Measurements from ENCODE around the gene TAP1. TPM values are rescaled to one million over a fixed set of nuclear protein-coding genes. Genes with fewer than 3 reads are reported as not detected.
"Not testable (repeated sequence)": the region's sequence is repeated elsewhere in the genome, so short reads cannot be mapped to it uniquely, and the experiment has no call there.

The TAP1 gene
- total RNA-seq, 1 donor from 2014 or later = 60.4 TPM

GRCh38 chr6:32882879-32883250 lies 29.4 kb upstream of the TAP1 start:
- DNase-seq (no peak), ATAC-seq (no peak)
- no peak for TF ChIP-seq CTCF (IDR thresholded peaks at IDR 0.05)
- Histone ChIP-seq H3K27ac (no peak overlapping the region), H3K4me3 (no peak overlapping the region), H3K36me3 (no peaks in the 10 kb centered on the region), H3K9me3 (no peaks in the 10 kb centered on the region), H3K4me1 (peaks cover 6% of the 10 kb centered on the region), H3K27me3 (no peaks in the 10 kb centered on the region)
- intact Hi-C loops (cut with DNase I) = no loop called here

DNA sequence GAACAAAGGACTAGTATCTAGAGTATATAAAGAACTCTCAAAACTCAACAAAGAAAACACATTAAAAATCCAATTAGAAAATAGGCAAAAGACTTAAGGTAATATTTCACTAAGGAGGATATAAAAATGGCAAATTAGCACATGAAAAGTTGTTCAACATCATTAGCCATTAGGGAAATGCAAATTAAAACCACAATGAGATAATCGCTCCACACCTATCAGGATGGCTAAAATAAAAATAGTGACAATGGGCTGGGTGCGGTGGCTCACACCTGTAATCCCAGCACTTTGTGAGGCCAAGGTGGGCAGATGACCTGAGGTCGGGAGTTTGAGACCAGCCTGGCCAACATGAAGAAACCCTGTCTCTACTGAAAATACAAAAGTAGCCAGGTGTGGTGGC lies 27.5 kb upstream of the TAP1 start:
- H3K9me3 ChIP-seq; ATAC-seq; DNase-seq; H3K4me3 ChIP-seq; H3K27me3 ChIP-seq; H3K4me1 ChIP-seq; H3K36me3 ChIP-seq; H3K27ac ChIP-seq; intact Hi-C loops (cut with DNase I): not testable (repeated sequence)

DNA sequence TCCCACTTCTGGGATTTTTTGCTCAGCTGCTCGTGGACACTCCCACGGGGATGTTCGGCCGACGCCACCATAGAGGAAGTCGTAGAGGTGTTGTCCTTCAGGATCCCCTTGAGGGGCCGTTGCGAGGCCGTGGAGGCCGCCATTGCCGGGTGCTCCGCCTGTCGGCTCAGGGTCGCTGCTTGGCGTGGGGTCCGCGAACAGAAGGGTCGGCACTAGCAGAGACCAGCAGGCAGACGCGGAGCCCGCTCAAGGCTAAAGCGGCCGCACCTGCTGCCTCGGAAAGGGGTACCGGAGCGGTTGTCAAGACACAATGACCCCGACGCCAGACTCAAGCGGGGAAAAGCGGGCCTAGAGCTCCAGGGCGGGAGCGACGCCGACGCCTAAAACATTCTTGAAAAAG lies 26.2 kb upstream of the TAP1 start:
- H3K4me3 ChIP-seq = no peak overlapping the region
- peaks cover 6% of the 10 kb centered on the region for H3K4me1 ChIP-seq
- DNase-seq (no peak), ATAC-seq (no peak)
- no peaks in the 10 kb centered on the region for H3K9me3 ChIP-seq
- no peak overlapping the region for H3K27ac ChIP-seq
- H3K36me3 ChIP-seq = no peaks in the 10 kb centered on the region
- no peaks in the 10 kb centered on the region for H3K27me3 ChIP-seq
- TF ChIP-seq CTCF (IDR thresholded peaks at IDR 0.05) = no peak
- intact Hi-C loops (cut with DNase I) = no loop called here

GRCh38 chr6:32876603-32877002 lies 23.1 kb upstream of the TAP1 start:
- Histone ChIP-seq H3K9me3 (no peaks in the 10 kb centered on the region), H3K27me3 (no peaks in the 10 kb centered on the region), H3K4me1 (no peaks in the 10 kb centered on the region), H3K27ac (no peak overlapping the region), H3K36me3 (no peaks in the 10 kb centered on the region), H3K4me3 (no peak overlapping the region)
- DNase-seq = no peak
- no peak for ATAC-seq
- intact Hi-C loops (cut with DNase I) = no loop called here
- no peak for TF ChIP-seq CTCF (IDR thresholded peaks at IDR 0.05)

- H3K9me3 ChIP-seq; H3K4me3 ChIP-seq; intact Hi-C loops (cut with DNase I): not testable (repeated sequence)
Observed at GRCh38 chr6:32873947-32874346, 20.4 kb upstream of the TAP1 start.

GRCh38 chr6:32868257-32868788 lies 14.8 kb upstream of the TAP1 start:
- H3K36me3 ChIP-seq = no peaks in the 10 kb centered on the region
- no peaks in the 10 kb centered on the region for H3K9me3 ChIP-seq
- intact Hi-C loops (cut with DNase I) = loop anchor here (5.0 kb wide), 1 partner anchor 41 kb away; no protein-coding TSS in a partner anchor
- TF ChIP-seq CTCF (IDR thresholded peaks at IDR 0.05) = peak; percentile 92
- DNase-seq (peak; percentile 78), ATAC-seq (peak; percentile 90)
- H3K4me3 ChIP-seq = no peak overlapping the region
- H3K27me3 ChIP-seq = no peaks in the 10 kb centered on the region
- H3K27ac ChIP-seq = no peak overlapping the region
- H3K4me1 ChIP-seq = no peaks in the 10 kb centered on the region

More at GRCh38 chr6:32873947-32874346, 20.4 kb upstream of the TAP1 start:
- not testable (repeated sequence) for H3K4me1 ChIP-seq, H3K27me3 ChIP-seq, H3K27ac ChIP-seq, H3K36me3 ChIP-seq, DNase-seq, ATAC-seq

All from upper lobe of right lung (tissue), 1 donor.